HepG2 (cell line): ENCODE results near the gene NNAT. TPM values are rescaled to one million over a fixed set of nuclear protein-coding genes. Genes with fewer than 3 reads are reported as not detected.

Source experiments
- ADNP ChIP-seq: sonication (generic); formaldehyde crosslinking; IDR thresholded peaks from 2 replicates; pipeline ENCODE4 v1.4.0; 2020; ENCODE audit warnings: missing genetic modification reagents
- CCAR2 ChIP-seq: fragments of 200-400 bp; formaldehyde crosslinking; optimal IDR thresholded peaks from 2 replicates; pipeline ENCODE3; 2018; ENCODE audit warnings: low read depth, mild to moderate bottlenecking, low read length, moderate library complexity
- FOSL1 ChIP-seq: sonication (generic); formaldehyde crosslinking; IDR thresholded peaks from 2 replicates; pipeline ENCODE4 v1.9.0; 2021; ENCODE audit warnings: missing genetic modification reagents, borderline replicate concordance
- FOSL2 ChIP-seq: sonication (generic); formaldehyde crosslinking; IDR thresholded peaks from 2 replicates; pipeline ENCODE4 v1.4.0; 2020; ENCODE audit warnings: missing genetic modification reagents
- FOXP4 ChIP-seq: sonication (generic); formaldehyde crosslinking; IDR thresholded peaks from 2 replicates; pipeline ENCODE4 v1.4.0; 2020; ENCODE audit warnings: missing genetic modification reagents
- FUBP1 ChIP-seq: sonication (generic); formaldehyde crosslinking; IDR thresholded peaks from 2 replicates; pipeline ENCODE4 v1.5.1; 2020; ENCODE audit warnings: missing genetic modification reagents, mild to moderate bottlenecking, borderline replicate concordance
- HNRNPK ChIP-seq: fragments of 200-400 bp; formaldehyde crosslinking; IDR thresholded peaks from 2 replicates; pipeline ENCODE4 v1.6.1; 2018; ENCODE audit warnings: low read length, low read depth, moderate library complexity, mild to moderate bottlenecking; ENCODE audit not compliant: poor library complexity, severe bottlenecking
- HOXA5 ChIP-seq: sonication (generic); formaldehyde crosslinking; IDR thresholded peaks from 2 replicates; pipeline ENCODE4 v1.4.0; 2020; ENCODE audit warnings: missing genetic modification reagents
- ISL2 ChIP-seq: sonication (generic); formaldehyde crosslinking; IDR thresholded peaks from 2 replicates; pipeline ENCODE4 v1.5.0; 2020; ENCODE audit warnings: missing genetic modification reagents
- KMT2B ChIP-seq: IDR thresholded peaks from 2 replicates; pipeline ENCODE4 v1.6.1; 2016; ENCODE audit warnings: missing genetic modification reagents, missing compliant biosample characterization
- MIXL1 ChIP-seq: IDR thresholded peaks from 2 replicates; pipeline ENCODE4 v1.6.1; 2016
- MTERF4 ChIP-seq: sonication (generic); formaldehyde crosslinking; IDR thresholded peaks from 2 replicates; pipeline ENCODE4 v1.8.0; 2023; ENCODE audit warnings: mild to moderate bottlenecking, missing genetic modification reagents
- NFIB ChIP-seq: sonication (generic); formaldehyde crosslinking; IDR thresholded peaks from 2 replicates; pipeline ENCODE4 v1.9.0; 2021; ENCODE audit warnings: missing genetic modification reagents, mild to moderate bottlenecking, borderline replicate concordance
- PRDM15 ChIP-seq: sonication (generic); formaldehyde crosslinking; IDR thresholded peaks from 2 replicates; pipeline ENCODE4 v1.4.0; 2020; ENCODE audit warnings: missing genetic modification reagents
- REPIN1 ChIP-seq: sonication (generic); formaldehyde crosslinking; IDR thresholded peaks from 2 replicates; pipeline ENCODE4 v1.8.0; 2022; ENCODE audit warnings: missing genetic modification reagents, low read depth, mild to moderate bottlenecking, borderline replicate concordance
- SRSF9 ChIP-seq: fragments of 200-400 bp; formaldehyde crosslinking; IDR thresholded peaks from 2 replicates; pipeline ENCODE4 v1.6.1; 2018; ENCODE audit warnings: borderline replicate concordance, mild to moderate bottlenecking, low read depth, low read length; ENCODE audit not compliant: insufficient read depth, poor library complexity, severe bottlenecking
- TARDBP ChIP-seq: sonication (generic); formaldehyde crosslinking; IDR thresholded peaks from 2 replicates; pipeline ENCODE4 v1.8.0; 2022; ENCODE audit warnings: mild to moderate bottlenecking, missing genetic modification reagents
- TCF12 ChIP-seq, 2 experiments: fragments of 450-650 bp in 1 of 2; sonication (generic) in 1 of 2; formaldehyde crosslinking in 1 of 2; IDR thresholded peaks; 2 replicates each; pipeline versions ENCODE4 v1.6.1 to v1.8.0; 2017 to 2022; ENCODE audit warnings: antibody characterized with exemption in 1 of 2, mild to moderate bottlenecking in 1 of 2, missing genetic modification reagents in 1 of 2, moderate library complexity in 1 of 2
- ZNF326 ChIP-seq: sonication (generic); formaldehyde crosslinking; IDR thresholded peaks from 2 replicates; pipeline ENCODE4 v1.4.0; 2020; ENCODE audit warnings: missing genetic modification reagents, borderline replicate concordance
- ZNF644 ChIP-seq: IDR thresholded peaks from 2 replicates; pipeline ENCODE4 v1.6.1; 2016; ENCODE audit warnings: low read depth
- polyA plus RNA-seq, 8 experiments: library from polyadenylated mRNA; depleted of rRNA in 3 of 8; stranded (reverse) in 7 of 8; unstranded in 1 of 8; fragments of >200 nt; fragmentation: Illumina TruSeq in 4 of 8; extraction: Trizol in 4 of 8; gene quantifications; 2 replicates each; pipeline versions ENCODE4 v1.2.1 to v1.2.3, GENCODE V29; 2011 to 2016; ENCODE audit warnings: low read depth in 4 of 8, missing spikeins in 1 of 8, mixed read lengths in 1 of 8; ENCODE audit not compliant: insufficient read depth in 1 of 8
- total RNA-seq, 5 experiments: library from RNA; depleted of rRNA; stranded (reverse); fragments of >200 nt; fragmentation: Illumina TruSeq; extraction: Trizol; gene quantifications; 2 replicates each; pipeline ENCODE4 v1.2.3, GENCODE V29; 2016; ENCODE audit warnings: low read depth in 1 of 5

NNAT gene
- total and polyA plus RNA-seq, 2 of the 13 experiments (the other 11 are each of a cell fraction or from before 2014, with no cell fraction given) = not detected

- no peak for TF ChIP-seq MTERF4 (CRISPR knock-in tag)
- TF ChIP-seq FOXP4 (CRISPR knock-in tag) = no peak
- TF ChIP-seq REPIN1 (CRISPR knock-in tag) = no peak
- TF ChIP-seq NFIB = no peak
- TF ChIP-seq MIXL1 (CRISPR knock-in tag) = peak; percentile 20; the same call in 1 of the 2 replicates
- TF ChIP-seq PRDM15 (CRISPR knock-in tag) = no peak
- peak; percentile 50; the same call in 1 of the 2 replicates for TF ChIP-seq KMT2B (CRISPR knock-in tag)
- no peak for TF ChIP-seq TARDBP (CRISPR knock-in tag)
- no peak for TF ChIP-seq CCAR2
- no peak for TF ChIP-seq FUBP1 (CRISPR knock-in tag)
- TF ChIP-seq ISL2 (CRISPR knock-in tag) = no peak
- peak; percentile 57; the same call in 1 of the 2 replicates for TF ChIP-seq HOXA5 (CRISPR knock-in tag)
- TF ChIP-seq FOSL1 (CRISPR knock-in tag) = no peak
- no peak for TF ChIP-seq HNRNPK
- TF ChIP-seq FOSL2 (CRISPR knock-in tag) = 0 out of 2 replicates have a peak, but pooled peaks have one; percentile 15
- no peak for TF ChIP-seq SRSF9
- no peak for TF ChIP-seq ZNF644 (CRISPR knock-in tag)
- TF ChIP-seq ADNP (CRISPR knock-in tag) = no peak
- TF ChIP-seq ZNF326 (CRISPR knock-in tag) = 0 out of 2 replicates have a peak, but pooled peaks have one; percentile 47
- TF ChIP-seq TCF12 (IDR thresholded peaks at IDR 0.05) = no peak
- no peak for TF ChIP-seq TCF12 (CRISPR knock-in tag; IDR thresholded peaks at IDR 0.05)
Observed at GRCh38 chr20:37564388-37565133, 43.5 kb downstream of the NNAT start (continued).
